GM12878 (cell line): ENCODE measurements around the gene PRKN. TPM values are rescaled to one million over a fixed set of nuclear protein-coding genes. Genes with fewer than 3 reads are reported as not detected.

Experiments
- ATAC-seq: fragments of 200-7000 bp; cut with Tn5 transposase; 3 replicates; pipeline ENCODE4 v1.9.1; 2020; ENCODE audit warnings: mild to moderate bottlenecking, moderate library complexity
- BruUV-seq: library from RNA; stranded (reverse); fragments of 400-500 nt; replicated peaks from 2 replicates; lab custom pipeline; 2021; lab: Mats Ljungman, UMichigan
- CTCF ChIA-PET: fragments of 300-600 bp; sonication (Branson Sonifier 250); formaldehyde crosslinking; extraction: SDS; loops from one replicate; lab custom pipeline; 2021; ENCODE audit warnings: inconsistent platforms; lab: Yijun Ruan, JAX
- POLR2A ChIA-PET: fragments of 350-600 bp; formaldehyde crosslinking; extraction: SDS; loops from one replicate; lab custom pipeline; 2021; ENCODE audit warnings: inconsistent platforms; lab: Charles Lee
- RAD21 ChIA-PET: fragments of 300-600 bp; sonication (Branson Sonifier 250); formaldehyde crosslinking; loops from one replicate; lab custom pipeline; 2023; ENCODE audit warnings: antibody characterized with exemption; ENCODE audit not compliant: unreplicated experiment; lab: Charles Lee
- SMC1A ChIA-PET: fragments of 300-600 bp; sonication (Branson Sonifier 250); formaldehyde crosslinking; loops from one replicate; lab custom pipeline; 2023; ENCODE audit not compliant: unreplicated experiment, uncharacterized antibody; lab: Charles Lee
- DNase-seq: peaks from one replicate; pipeline ENCODE4 v3.0.0-alpha.2; 2011; ENCODE audit warnings: low read depth, low spot score
- FAIRE-seq: peaks from 3 replicates; lab custom pipeline; 2011; peaks lifted over from hg19 to GRCh38; lab: Jason Lieb, UNC
- H2AFZ ChIP-seq: 2 replicates; pipeline ENCODE4 v1.6.0; 2011; ENCODE audit warnings: low read depth, low read length, control low read depth; ENCODE audit not compliant: control insufficient read depth
- H3K27ac ChIP-seq: 2 replicates; pipeline ENCODE4 v1.5.1; 2011; ENCODE audit warnings: control low read depth; ENCODE audit not compliant: control insufficient read depth, insufficient read depth
- H3K27me3 ChIP-seq, 2 experiments: replicated peaks in 1 of 2; 2 replicates each; pipeline versions ENCODE4 v1.6.0 to v1.6.1; 2011; ENCODE audit warnings: low read length in 1 of 2; ENCODE audit not compliant: control insufficient read depth in 2 of 2, insufficient read depth in 2 of 2
- H3K36me3 ChIP-seq, 2 experiments: 2 replicates each; pipeline ENCODE4 v1.5.1; 2011; ENCODE audit warnings: low read length in 1 of 2; ENCODE audit not compliant: control insufficient read depth in 2 of 2, insufficient read depth in 2 of 2
- H3K4me1 ChIP-seq: 2 replicates; pipeline ENCODE4 v1.6.1; 2011; ENCODE audit warnings: mild to moderate bottlenecking, low read length, moderate library complexity, mixed read lengths; ENCODE audit not compliant: control insufficient read depth, insufficient read depth
- H3K4me2 ChIP-seq: 2 replicates; pipeline ENCODE4 v1.6.0; 2011; ENCODE audit warnings: control low read depth; ENCODE audit not compliant: control insufficient read depth, insufficient read depth
- H3K4me3 ChIP-seq: fragments of 200-600 bp; sonication (generic); 2 replicates; pipeline ENCODE4 v1.5.1; 2016
- H3K79me2 ChIP-seq: 2 replicates; pipeline ENCODE4 v1.6.0; 2011; ENCODE audit warnings: low read length; ENCODE audit not compliant: control insufficient read depth, insufficient read depth
- H3K9ac ChIP-seq: 2 replicates; pipeline ENCODE4 v1.8.0; 2011; ENCODE audit warnings: low read length, control low read depth, mixed read lengths; ENCODE audit not compliant: control insufficient read depth, insufficient read depth
- H3K9me3 ChIP-seq: replicated peaks from 3 replicates; pipeline ENCODE4 v1.5.1; 2011; ENCODE audit warnings: mild to moderate bottlenecking, low read length; ENCODE audit not compliant: control insufficient read depth, insufficient read depth
- H4K20me1 ChIP-seq: 2 replicates; pipeline ENCODE4 v1.6.0; 2011; ENCODE audit not compliant: control insufficient read depth, insufficient read depth
- CHD1 ChIP-seq: IDR thresholded peaks from 2 replicates; pipeline ENCODE4 v1.6.1; 2012; ENCODE audit warnings: low read depth, low read length, improper control_type of control experiment
- CHD4 ChIP-seq: fragments of 200-600 bp; sonication (generic); IDR thresholded peaks from 2 replicates; pipeline ENCODE4 v1.6.1; 2016; ENCODE audit warnings: mild to moderate bottlenecking
- FOS ChIP-seq: IDR thresholded peaks from 3 replicates; pipeline ENCODE4 v1.6.1; 2011; ENCODE audit warnings: borderline replicate concordance; ENCODE audit not compliant: insufficient read length; ENCODE audit errors: extremely low read depth
- KDM1A ChIP-seq: fragments of 200-600 bp; sonication (generic); IDR thresholded peaks from 2 replicates; pipeline ENCODE4 v1.6.1; 2016; ENCODE audit warnings: borderline replicate concordance
- MTA3 ChIP-seq: IDR thresholded peaks from 2 replicates; pipeline ENCODE4 v1.6.1; 2012; ENCODE audit warnings: low read length, inconsistent platforms, borderline replicate concordance
- POLR2AphosphoS2 ChIP-seq: IDR thresholded peaks from 2 replicates; pipeline ENCODE4 v1.6.1; 2011; ENCODE audit warnings: low read depth, mild to moderate bottlenecking, low read length, improper control_type of control experiment, moderate library complexity
- POU2F2 ChIP-seq: IDR thresholded peaks from 3 replicates; pipeline ENCODE4 v1.6.1; 2011; ENCODE audit warnings: low read depth, mild to moderate bottlenecking, low read length, borderline replicate concordance
- RCOR1 ChIP-seq: conservative IDR thresholded peaks from 2 replicates; pipeline ENCODE4 v1.6.1; 2012; ENCODE audit warnings: low read depth, low read length, improper control_type of control experiment
- SIN3A ChIP-seq: IDR thresholded peaks from 2 replicates; pipeline ENCODE4 v1.6.1; 2012; ENCODE audit warnings: low read depth, low read length, improper control_type of control experiment
- SIX5 ChIP-seq: IDR thresholded peaks from 2 replicates; pipeline ENCODE4 v1.6.1; 2011; ENCODE audit warnings: mild to moderate bottlenecking, low read depth, low read length, moderate library complexity; ENCODE audit not compliant: severe bottlenecking
- SREBF1 ChIP-seq: IDR thresholded peaks from 2 replicates; pipeline ENCODE4 v1.6.1; 2012; ENCODE audit warnings: mild to moderate bottlenecking, low read length
- STAT3 ChIP-seq: IDR thresholded peaks from 2 replicates; pipeline ENCODE4 v1.6.1; 2011; ENCODE audit warnings: low read depth, low read length, improper control_type of control experiment
- YBX1 ChIP-seq: fragments of 450-650 bp; IDR thresholded peaks from 2 replicates; pipeline ENCODE4 v1.6.1; 2016; ENCODE audit warnings: antibody characterized with exemption
- ZNF217 ChIP-seq: fragments of 450-650 bp; IDR thresholded peaks from 2 replicates; pipeline ENCODE4 v1.6.1; 2017; ENCODE audit warnings: antibody characterized with exemption, mild to moderate bottlenecking
- ZNF622 ChIP-seq: fragments of 450-650 bp; IDR thresholded peaks from 2 replicates; pipeline ENCODE4 v1.6.1; 2017; ENCODE audit warnings: mild to moderate bottlenecking, inconsistent platforms
- ZSCAN29 ChIP-seq: fragments of 450-650 bp; IDR thresholded peaks from 2 replicates; pipeline ENCODE4 v1.6.1; 2017; ENCODE audit warnings: mild to moderate bottlenecking, moderate library complexity
- in situ Hi-C: fragments of 300-500 bp; cut with MboI; formaldehyde crosslinking; loops from 9 replicates; pipeline ENCODE4 v1.14.3; 2018; ENCODE audit warnings: mixed read lengths
- intact Hi-C: fragments of 100-400 bp; cut with micrococcal nuclease; formaldehyde crosslinking; loops from one replicate; pipeline ENCODE4 v1.14.2; 2022; ENCODE audit not compliant: unreplicated experiment
- polyA plus RNA-seq, 11 experiments: library from polyadenylated mRNA; depleted of rRNA in 4 of 11; unstranded in 6 of 11; stranded (reverse) in 5 of 11; fragments of >200 nt; fragmentation: Nextera tagmentation in 4 of 11; fragmentation: Illumina TruSeq in 1 of 11; extraction: Ambion mirVana in 4 of 11; extraction: Trizol in 1 of 11; gene quantifications; 1 replicate in 1 of 11; 2 replicates in 10 of 11; pipeline versions ENCODE4 v1.2.1 to v1.2.3, GENCODE V29; 2011 to 2016; ENCODE audit warnings: inconsistent platforms in 2 of 11, missing spikeins in 2 of 11, low read depth in 1 of 11
- total RNA-seq, 4 experiments: library from RNA; depleted of rRNA in 3 of 4; stranded (reverse); fragments of >200 nt in 3 of 4; fragmentation: Illumina TruSeq in 1 of 4; extraction: Trizol in 1 of 4; gene quantifications; 2 replicates each; pipeline versions ENCODE4 v1.2.1 to v1.2.3, GENCODE V29; 2013 to 2021
- TF ChIP-seq, protein P1 (sequence below): fragments of 450-650 bp; conservative IDR thresholded peaks from 2 replicates; pipeline ENCODE4 v1.6.1; 2017; ENCODE audit warnings: mild to moderate bottlenecking, moderate library complexity
- TF ChIP-seq, protein P2 (sequence below): fragments of 450-650 bp; IDR thresholded peaks from 2 replicates; pipeline ENCODE4 v1.6.1; 2018; ENCODE audit warnings: borderline replicate concordance, mild to moderate bottlenecking; ENCODE audit not compliant: partially characterized antibody

PRKN gene
- total and polyA plus RNA-seq, 10 of the 15 experiments (the other 5 are each of a cell fraction or from before 2014, with no cell fraction given): 0.06 to 0.09 TPM; not detected in 8

DNA sequence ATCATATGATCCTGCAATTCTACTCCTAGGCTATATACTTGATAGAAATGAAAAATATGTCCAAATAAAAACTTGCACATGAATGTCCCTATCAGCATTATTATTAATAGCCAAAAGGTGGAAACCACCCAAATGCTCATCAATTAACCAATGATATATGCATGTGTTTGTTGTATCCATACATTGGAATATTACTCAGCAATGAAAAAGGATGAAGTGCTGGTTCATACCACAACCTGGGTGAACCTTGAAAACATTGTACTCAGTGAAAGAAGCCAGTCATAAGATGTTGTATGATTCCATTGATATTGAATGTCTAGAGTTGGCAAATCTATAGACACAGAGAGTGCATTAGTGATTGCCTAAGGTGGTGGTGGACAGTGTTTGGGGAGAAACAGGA lies 267.6 kb downstream of the PRKN start:
- H3K27me3 ChIP-seq: no peaks in the 10 kb centered on the region
- ChIA-PET POLR2A (no interaction called here), CTCF (no interaction called here), RAD21 (no interaction called here), SMC1A (no interaction called here)
- FAIRE-seq (no peak), DNase-seq (no peak), ATAC-seq (no peak)
- no peak overlapping the region for H3K4me3 ChIP-seq
- TF ChIP-seq YBX1 (no peak), SIN3A (no peak), MTA3 (no peak), ZNF622 (no peak), KDM1A (no peak), RCOR1 (no peak), POLR2AphosphoS2 (no peak), STAT3 (no peak), POU2F2 (no peak), CHD1 (no peak), SIX5 (no peak), ZNF217 (no peak), ZSCAN29 (no peak), CHD4 (no peak), FOS (no peak), SREBF1 (no peak)
- TF ChIP-seq, protein P1, sequence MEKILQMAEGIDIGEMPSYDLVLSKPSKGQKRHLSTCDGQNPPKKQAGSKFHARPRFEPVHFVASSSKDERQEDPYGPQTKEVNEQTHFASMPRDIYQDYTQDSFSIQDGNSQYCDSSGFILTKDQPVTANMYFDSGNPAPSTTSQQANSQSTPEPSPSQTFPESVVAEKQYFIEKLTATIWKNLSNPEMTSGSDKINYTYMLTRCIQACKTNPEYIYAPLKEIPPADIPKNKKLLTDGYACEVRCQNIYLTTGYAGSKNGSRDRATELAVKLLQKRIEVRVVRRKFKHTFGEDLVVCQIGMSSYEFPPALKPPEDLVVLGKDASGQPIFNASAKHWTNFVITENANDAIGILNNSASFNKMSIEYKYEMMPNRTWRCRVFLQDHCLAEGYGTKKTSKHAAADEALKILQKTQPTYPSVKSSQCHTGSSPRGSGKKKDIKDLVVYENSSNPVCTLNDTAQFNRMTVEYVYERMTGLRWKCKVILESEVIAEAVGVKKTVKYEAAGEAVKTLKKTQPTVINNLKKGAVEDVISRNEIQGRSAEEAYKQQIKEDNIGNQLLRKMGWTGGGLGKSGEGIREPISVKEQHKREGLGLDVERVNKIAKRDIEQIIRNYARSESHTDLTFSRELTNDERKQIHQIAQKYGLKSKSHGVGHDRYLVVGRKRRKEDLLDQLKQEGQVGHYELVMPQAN: no peak
- TF ChIP-seq, protein P2, sequence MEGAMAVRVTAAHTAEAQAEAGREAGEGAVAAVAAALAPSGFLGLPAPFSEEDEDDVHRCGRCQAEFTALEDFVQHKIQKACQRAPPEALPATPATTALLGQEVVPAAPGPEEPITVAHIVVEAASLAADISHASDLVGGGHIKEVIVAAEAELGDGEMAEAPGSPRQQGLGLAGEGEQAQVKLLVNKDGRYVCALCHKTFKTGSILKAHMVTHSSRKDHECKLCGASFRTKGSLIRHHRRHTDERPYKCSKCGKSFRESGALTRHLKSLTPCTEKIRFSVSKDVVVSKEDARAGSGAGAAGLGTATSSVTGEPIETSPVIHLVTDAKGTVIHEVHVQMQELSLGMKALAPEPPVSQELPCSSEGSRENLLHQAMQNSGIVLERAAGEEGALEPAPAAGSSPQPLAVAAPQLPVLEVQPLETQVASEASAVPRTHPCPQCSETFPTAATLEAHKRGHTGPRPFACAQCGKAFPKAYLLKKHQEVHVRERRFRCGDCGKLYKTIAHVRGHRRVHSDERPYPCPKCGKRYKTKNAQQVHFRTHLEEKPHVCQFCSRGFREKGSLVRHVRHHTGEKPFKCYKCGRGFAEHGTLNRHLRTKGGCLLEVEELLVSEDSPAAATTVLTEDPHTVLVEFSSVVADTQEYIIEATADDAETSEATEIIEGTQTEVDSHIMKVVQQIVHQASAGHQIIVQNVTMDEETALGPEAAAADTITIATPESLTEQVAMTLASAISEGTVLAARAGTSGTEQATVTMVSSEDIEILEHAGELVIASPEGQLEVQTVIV: no peak
- in situ Hi-C loops (no loop called here), intact Hi-C loops (no loop called here)
- H3K4me1 ChIP-seq: no peaks in the 10 kb centered on the region
- H3K9ac ChIP-seq: no peak overlapping the region
- no peaks in the 10 kb centered on the region for H4K20me1 ChIP-seq
- no peaks in the 10 kb centered on the region for H3K79me2 ChIP-seq
- H2AFZ ChIP-seq: no peak overlapping the region
- no peaks in the 10 kb centered on the region for H3K9me3 ChIP-seq
- BruUV-seq: no TSS peak
- no peak overlapping the region for H3K27ac ChIP-seq
- no peak overlapping the region for H3K4me2 ChIP-seq
- no peaks in the 10 kb centered on the region for H3K36me3 ChIP-seq
